ENCODE measurements around the gene CST1.

DNA sequence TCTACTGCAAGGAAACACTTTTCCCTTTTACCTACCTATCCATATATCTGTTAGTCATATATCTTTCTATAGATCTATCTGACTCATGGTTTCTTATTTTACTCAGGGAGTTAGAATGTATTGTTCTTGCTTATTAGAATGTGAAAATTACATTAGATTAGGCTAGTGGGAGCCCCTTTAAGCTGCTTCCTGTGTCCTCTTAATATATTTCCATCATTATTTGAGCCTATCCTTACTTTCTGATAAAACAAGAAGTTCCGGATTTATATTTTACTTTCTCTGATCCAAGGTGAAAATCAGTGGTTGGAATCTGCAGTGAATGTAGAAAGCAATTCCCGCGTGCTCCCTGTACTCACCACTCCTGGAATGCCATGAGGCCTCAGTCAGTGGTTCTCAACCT lies 44.8 kb upstream of the CST1 start:
- TF ChIP-seq SUZ12 (IDR thresholded peaks at IDR 0.05; ENCODE audit: extremely low read depth, insufficient read depth, insufficient read length) (no peak), ZNF274 (IDR thresholded peaks at IDR 0.05; ENCODE audit: low read depth, low read length) (no peak), YY1 (IDR thresholded peaks at IDR 0.05; ENCODE audit: insufficient read depth, insufficient read length) (no peak)

Measured in NT2/D1 (cell line).